Endometrial microvascular endothelial cells (primary cell): ENCODE measurements around the gene LRRTM4. TPM values are rescaled to one million over a fixed set of nuclear protein-coding genes. Genes with fewer than 3 reads are reported as not detected.
"Not testable (repeated sequence)": the region's sequence is repeated elsewhere in the genome, so short reads cannot be mapped to it uniquely, and the experiment has no call there.

Experiments used
- in situ Hi-C: cut with HindIII; loops from 2 replicates; pipeline ENCODE4 v1.10.0; 2017; ENCODE audit warnings: low sequenced_read_pairs, low pct_unique_long_range_greater_than_20kb; ENCODE audit errors: inconsistent ontology term
- total RNA-seq: library from RNA; depleted of rRNA; stranded (reverse); fragments of >200 nt; gene quantifications from one replicate; pipeline ENCODE4 v1.2.3, GENCODE V29; 2015; ENCODE audit errors: inconsistent ontology term

LRRTM4 gene
- total RNA-seq, 1 donor from 2014 or later, result not detected

GRCh38 chr2:76745605-76746004 is 776.6 kb downstream of the LRRTM4 start:
- in situ Hi-C loops, result no loop called here

- in situ Hi-C loops, result no loop called here
Measured at GRCh38 chr2:76737607-76738006, 784.6 kb downstream of the LRRTM4 start.

DNA sequence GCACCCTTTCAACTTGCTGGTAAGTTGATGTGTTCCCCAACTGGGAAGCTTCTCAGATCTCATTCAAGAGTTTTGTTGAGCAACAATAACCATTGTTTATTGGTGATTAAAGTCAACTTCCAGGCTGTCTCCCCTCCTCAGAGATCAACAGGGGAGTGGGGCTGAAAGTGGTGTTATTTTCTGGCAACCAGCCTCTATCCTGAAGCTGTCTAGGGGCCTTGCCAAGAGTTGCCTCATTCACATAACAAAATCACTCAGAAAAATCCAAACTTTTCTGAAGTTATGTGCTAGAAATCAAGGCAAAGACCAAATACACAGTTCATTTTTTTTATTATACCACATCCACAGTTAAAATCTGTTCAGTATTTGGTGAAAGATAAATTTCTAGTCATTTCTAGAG is 788.4 kb downstream of the LRRTM4 start:
- in situ Hi-C loops, result no loop called here

GRCh38 chr2:76731157-76731556 is 791.0 kb downstream of the LRRTM4 start:
- in situ Hi-C loops, result no loop called here

DNA sequence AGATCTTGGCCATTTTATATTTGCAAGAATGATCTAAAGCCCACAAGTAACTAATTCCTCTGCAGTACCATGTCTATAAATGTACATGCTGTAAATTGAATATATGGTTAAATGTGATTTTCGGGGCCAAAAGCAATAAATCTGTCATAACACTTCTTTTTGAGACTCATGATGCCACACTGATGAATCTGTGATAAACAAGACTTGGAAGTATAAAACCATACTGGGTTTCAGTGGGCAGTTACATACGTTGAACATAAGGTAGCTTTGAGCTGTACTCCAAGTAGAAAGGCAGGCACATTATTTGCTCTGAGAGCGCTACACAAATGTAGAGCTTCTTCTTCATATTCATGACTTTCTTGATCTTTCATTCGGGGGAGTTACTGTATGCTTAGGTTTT is 792.2 kb downstream of the LRRTM4 start:
- in situ Hi-C loops, result no loop called here

DNA sequence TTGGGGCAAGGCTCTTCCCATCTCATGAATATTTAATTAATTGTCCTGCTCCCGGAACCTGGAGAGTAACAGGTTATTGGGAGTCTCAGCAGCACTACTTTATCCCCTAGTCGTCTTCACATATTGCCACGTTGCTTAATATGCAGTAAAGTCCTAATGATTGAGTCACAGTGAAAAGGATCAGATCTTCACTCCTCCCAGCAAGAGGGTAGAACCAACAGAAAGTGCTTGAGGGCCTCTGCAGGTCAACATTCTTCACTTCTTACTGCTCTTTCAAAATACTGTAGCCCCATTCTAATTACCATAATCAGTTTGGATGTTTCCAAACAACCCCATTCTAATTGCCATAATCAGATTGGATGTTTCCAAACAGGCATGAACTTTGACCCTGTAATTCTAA is 801.0 kb downstream of the LRRTM4 start:
- in situ Hi-C loops, result no loop called here

- in situ Hi-C loops, result no loop called here
Measured at GRCh38 chr2:76713312-76713711, 808.9 kb downstream of the LRRTM4 start.

DNA sequence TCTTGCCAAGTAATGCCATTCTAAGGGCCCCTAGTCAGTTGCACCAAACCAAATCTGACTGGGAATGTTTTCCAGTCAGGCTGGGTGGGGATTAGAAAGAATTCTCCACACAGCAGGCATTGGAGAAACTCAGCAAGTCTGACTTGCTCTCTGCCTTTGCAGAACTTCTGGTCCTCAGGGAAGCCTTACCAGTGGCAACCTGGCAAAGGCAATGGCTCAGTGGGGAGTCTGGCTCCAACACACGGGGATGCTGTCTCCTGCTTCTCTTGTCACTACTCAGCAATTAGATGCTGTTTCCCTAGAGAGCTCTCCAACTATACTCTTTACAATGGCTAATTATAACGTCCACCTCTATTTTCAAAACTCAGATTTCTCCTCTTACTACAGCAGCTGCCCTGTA is 810.7 kb downstream of the LRRTM4 start:
- in situ Hi-C loops, result no loop called here

DNA sequence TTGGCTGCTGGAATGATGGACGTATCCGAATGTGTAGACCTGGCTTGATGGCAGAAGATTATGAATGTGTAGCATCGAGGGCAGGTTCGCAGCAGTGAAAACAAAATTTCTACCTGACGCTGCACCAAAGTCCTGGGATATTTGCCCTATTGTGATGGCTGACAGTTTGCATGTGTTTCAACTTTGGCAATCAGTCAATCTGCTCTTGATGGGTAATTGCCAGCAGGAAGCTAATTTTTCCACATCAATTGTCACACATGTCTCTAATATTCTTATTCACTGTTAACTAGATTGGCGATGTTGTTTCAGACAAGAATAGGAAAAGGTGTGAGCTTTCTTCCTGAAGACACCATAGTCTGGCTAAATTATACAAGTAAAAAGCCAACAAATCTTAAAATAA is 821.3 kb downstream of the LRRTM4 start:
- in situ Hi-C loops, result no loop called here

DNA sequence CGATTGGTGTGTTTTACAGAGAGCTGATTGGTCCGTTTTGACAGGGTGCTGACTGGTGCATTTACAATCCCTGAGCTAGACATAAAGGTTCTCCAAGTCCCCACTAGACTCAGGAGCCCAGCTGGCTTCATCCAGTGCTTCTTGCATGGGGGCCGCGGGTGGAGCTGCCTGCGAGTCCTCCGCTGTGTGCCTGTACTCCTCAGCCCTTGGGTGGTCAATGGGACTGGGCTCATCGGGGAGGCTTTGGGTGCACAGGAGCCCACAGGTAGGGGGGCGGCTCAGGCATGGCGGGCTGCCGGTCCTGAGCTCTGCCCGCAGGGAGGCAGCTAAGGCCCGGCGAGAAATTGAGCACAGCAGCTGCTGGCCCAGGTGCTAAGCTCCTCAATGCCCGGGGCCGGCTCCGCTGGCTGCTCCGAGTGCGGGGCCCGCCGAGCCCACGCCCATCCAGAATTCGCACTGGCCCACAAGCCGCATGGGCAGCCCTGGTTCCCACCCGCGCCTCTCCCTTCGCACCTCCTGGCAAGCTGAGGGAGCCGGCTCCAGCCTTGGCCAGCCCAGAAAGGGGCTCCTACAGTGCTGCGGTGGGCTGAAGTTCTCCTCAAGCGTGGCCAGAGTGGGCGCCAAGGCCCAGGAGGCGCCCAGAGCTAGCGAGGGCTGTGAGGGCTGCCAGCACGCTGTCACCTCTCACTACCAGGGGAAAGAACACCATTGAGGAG is 824.0 kb downstream of the LRRTM4 start:
- in situ Hi-C loops, result not testable (repeated sequence)
